Smooth muscle cell (in vitro differentiated cells): Measurements from ENCODE around the gene SOX1. TPM values are rescaled to one million over a fixed set of nuclear protein-coding genes. Genes with fewer than 3 reads are reported as not detected.

Experiments
- DNase-seq: peaks from one replicate; lab custom pipeline; 2025; ENCODE audit not compliant: unreplicated experiment; lab: John Stamatoyannopoulos, UW
- H2AFZ ChIP-seq: fragments of 200-600 bp; sonication (generic); 2 replicates; pipeline ENCODE4 v1.6.0; 2016; ENCODE audit warnings: antibody characterized with exemption, low read depth, mild to moderate bottlenecking
- H3F3A ChIP-seq: fragments of 200-600 bp; sonication (generic); 2 replicates; pipeline ENCODE4 v1.6.0; 2017; ENCODE audit warnings: antibody characterized with exemption, low read depth
- H3K27ac ChIP-seq: fragments of 200-600 bp; sonication (generic); 2 replicates; pipeline ENCODE4 v1.5.1; 2016; ENCODE audit warnings: low read depth, mild to moderate bottlenecking
- H3K27me3 ChIP-seq: fragments of 200-600 bp; sonication (generic); 2 replicates; pipeline ENCODE4 v1.6.1; 2016; ENCODE audit warnings: low read depth, mild to moderate bottlenecking
- H3K36me3 ChIP-seq: fragments of 200-600 bp; sonication (generic); 2 replicates; pipeline ENCODE4 v1.5.1; 2016; ENCODE audit warnings: low read depth
- H3K4me1 ChIP-seq: fragments of 200-600 bp; sonication (generic); 2 replicates; pipeline ENCODE4 v1.5.1; 2016; ENCODE audit warnings: low read depth
- H3K4me2 ChIP-seq: fragments of 200-600 bp; sonication (generic); 2 replicates; pipeline ENCODE4 v1.6.0; 2016; ENCODE audit warnings: mild to moderate bottlenecking
- H3K4me3 ChIP-seq: fragments of 200-600 bp; sonication (generic); 2 replicates; pipeline ENCODE4 v1.5.1; 2016; ENCODE audit warnings: mild to moderate bottlenecking
- H3K79me2 ChIP-seq: fragments of 200-600 bp; sonication (generic); 2 replicates; pipeline ENCODE4 v1.6.0; 2016; ENCODE audit warnings: low read depth, mild to moderate bottlenecking
- H3K9ac ChIP-seq: fragments of 200-600 bp; sonication (generic); 2 replicates; pipeline ENCODE4 v1.6.0; 2016; ENCODE audit warnings: low read depth
- H3K9me3 ChIP-seq: fragments of 200-600 bp; sonication (generic); replicated peaks from 2 replicates; pipeline ENCODE4 v1.5.1; 2016; ENCODE audit warnings: low read depth
- H4K20me1 ChIP-seq: fragments of 200-600 bp; sonication (generic); 2 replicates; pipeline ENCODE4 v1.6.0; 2016; ENCODE audit warnings: low read depth
- CTCF ChIP-seq: fragments of 200-600 bp; sonication (generic); IDR thresholded peaks from 2 replicates; pipeline ENCODE4 v1.5.1; 2017; ENCODE audit warnings: borderline replicate concordance, mild to moderate bottlenecking, antibody characterized with exemption; ENCODE audit not compliant: insufficient read depth, poor library complexity, severe bottlenecking
- WGBS: methylation state at CpG from one replicate; pipeline ENCODE4 v1.1.7; 2016; ENCODE audit warnings: low lambda C conversion rate; 5-methylcytosine and 5-hydroxymethylcytosine counted together
- polyA plus RNA-seq: library from polyadenylated mRNA; unstranded; fragments of >200 nt; fragmentation: Nextera tagmentation; extraction: Ambion mirVana; gene quantifications from 2 replicates; pipeline ENCODE4 v1.2.1, GENCODE V29; 2016
- total RNA-seq: library from RNA; depleted of rRNA; stranded (reverse); fragments of >200 nt; gene quantifications from 2 replicates; pipeline ENCODE4 v1.2.3, GENCODE V29; 2014

Gene SOX1
- total and polyA plus RNA-seq, 2 experiments from 2014 or later, result not detected

- no peaks in the 10 kb centered on the region for H3K36me3 ChIP-seq
- peaks cover 100% of the 10 kb centered on the region for H3K27me3 ChIP-seq
Measured at GRCh38 chr13:112105892-112106291, 38.9 kb downstream of the SOX1 start.

GRCh38 chr13:112106478-112107141, 39.7 kb downstream of the SOX1 start:
- 12% methylated on average over 36 of the region's 36 CpGs for whole genome bisulfite sequencing
- no peak overlapping the region for H2AFZ ChIP-seq

More at GRCh38 chr13:112105892-112106291, 38.9 kb downstream of the SOX1 start:
- no peaks in the 10 kb centered on the region for H3K9me3 ChIP-seq
- DNase-seq, result no peak
- no peaks in the 10 kb centered on the region for H3K79me2 ChIP-seq
- no peaks in the 10 kb centered on the region for H3F3A ChIP-seq
- H3K9ac ChIP-seq, result no peak overlapping the region
- no peak overlapping the region for H3K4me3 ChIP-seq
- peaks cover 46% of the 10 kb centered on the region for H3K4me1 ChIP-seq
- WGBS, result 5% methylated on average over 21 of the region's 21 CpGs
- peak overlapping the region; percentile 17 for H3K4me2 ChIP-seq
- H4K20me1 ChIP-seq, result no peaks in the 10 kb centered on the region
- H3K27ac ChIP-seq, result no peak overlapping the region
- no peak overlapping the region for H2AFZ ChIP-seq
- no peak for TF ChIP-seq CTCF

GRCh38 chr13:112107289-112107688, 40.3 kb downstream of the SOX1 start:
- no peak overlapping the region for H3K4me3 ChIP-seq
- H3K9me3 ChIP-seq, result no peaks in the 10 kb centered on the region
- H3F3A ChIP-seq, result no peaks in the 10 kb centered on the region
- H3K4me2 ChIP-seq, result no peak overlapping the region
- no peak overlapping the region for H2AFZ ChIP-seq
- no peak for TF ChIP-seq CTCF
- H3K79me2 ChIP-seq, result no peaks in the 10 kb centered on the region
- no peak overlapping the region for H3K27ac ChIP-seq
- peaks cover 100% of the 10 kb centered on the region for H3K27me3 ChIP-seq
- H3K4me1 ChIP-seq, result peaks cover 36% of the 10 kb centered on the region
- no peak for DNase-seq
- no peaks in the 10 kb centered on the region for H4K20me1 ChIP-seq
- H3K9ac ChIP-seq, result no peak overlapping the region
- WGBS, result 82% methylated on average over 18 of the region's 18 CpGs
- no peaks in the 10 kb centered on the region for H3K36me3 ChIP-seq

More at GRCh38 chr13:112106478-112107141, 39.7 kb downstream of the SOX1 start:
- TF ChIP-seq CTCF, result no peak
- Histone ChIP-seq H3K36me3 (no peaks in the 10 kb centered on the region), H3K27ac (no peak overlapping the region), H3F3A (no peaks in the 10 kb centered on the region), H3K4me1 (peaks cover 43% of the 10 kb centered on the region), H4K20me1 (no peaks in the 10 kb centered on the region), H3K4me3 (no peak overlapping the region), H3K9ac (no peak overlapping the region), H3K79me2 (no peaks in the 10 kb centered on the region), H3K9me3 (no peaks in the 10 kb centered on the region), H3K4me2 (no peak overlapping the region), H3K27me3 (peaks cover 100% of the 10 kb centered on the region)
- no peak for DNase-seq

- no peak for DNase-seq
- peaks cover 17% of the 10 kb centered on the region for H3K4me1 ChIP-seq
- H3K9me3 ChIP-seq, result no peaks in the 10 kb centered on the region
- H3K4me3 ChIP-seq, result no peak overlapping the region
- H3K79me2 ChIP-seq, result no peaks in the 10 kb centered on the region
- TF ChIP-seq CTCF, result no peak
- H3K4me2 ChIP-seq, result no peak overlapping the region
- no peaks in the 10 kb centered on the region for H3K36me3 ChIP-seq
- no peaks in the 10 kb centered on the region for H4K20me1 ChIP-seq
- no peak overlapping the region for H3K27ac ChIP-seq
- no peak overlapping the region for H2AFZ ChIP-seq
- no peaks in the 10 kb centered on the region for H3F3A ChIP-seq
- H3K27me3 ChIP-seq, result peaks cover 73% of the 10 kb centered on the region
- H3K9ac ChIP-seq, result no peak overlapping the region
Measured at GRCh38 chr13:112110479-112110878, 43.5 kb downstream of the SOX1 start.
